ENCODE measurements around the gene SASH1. TPM values are rescaled to one million over a fixed set of nuclear protein-coding genes. Genes with fewer than 3 reads are reported as not detected.

SASH1 gene
- total RNA-seq, 1 experiment from 2014 or later: 6.6 TPM

DNA sequence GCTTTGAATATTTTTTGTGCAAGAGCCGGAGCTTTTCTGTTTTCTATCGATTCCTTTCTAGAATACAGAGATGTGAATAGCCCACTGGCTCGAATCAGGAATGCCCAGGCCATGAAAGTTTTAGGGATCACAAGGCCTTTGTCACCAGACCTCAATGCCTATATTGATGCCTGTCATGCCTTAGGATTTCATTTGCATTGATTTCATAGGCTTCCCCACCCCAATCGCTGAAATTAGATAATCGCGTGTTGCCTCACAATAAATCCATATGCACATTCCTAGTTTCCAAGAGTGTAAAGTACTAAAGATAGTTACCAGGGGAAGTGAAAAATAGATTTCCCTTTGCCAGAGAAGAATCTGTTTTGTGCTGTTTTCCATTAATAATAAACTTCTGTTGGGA is 150.8 kb downstream of the SASH1 start:
- in situ Hi-C loops (cut with HindIII; ENCODE audit: low pct_unique_long_range_greater_than_20kb, low sequenced_read_pairs): no loop called here
- no TSS peak for BruUV-seq (replicated peaks)
- no peaks in the 10 kb centered on the region for H3K9me3 ChIP-seq (ENCODE audit: control insufficient read depth, insufficient read depth, low read depth, low read length)
- ChIA-PET POLR2A (no interaction called here), CTCF (interaction anchor here (0.6 kb wide), 1 partner anchor 158 kb away, joined by 9 read pairs; no protein-coding TSS in a partner anchor)
- DNase-seq (ENCODE audit: low read depth, low spot score) (no peak), ATAC-seq (no peak)
- TF ChIP-seq TCF7L2 (IDR thresholded peaks at IDR 0.05; ENCODE audit: low read depth, low read length) (no peak), SIN3A (IDR thresholded peaks at IDR 0.05; ENCODE audit: borderline replicate concordance, insufficient read depth, low read depth, low read length) (no peak), POLR2AphosphoS5 (IDR thresholded peaks at IDR 0.05; ENCODE audit: low read depth, low read length) (no peak)
- TF ChIP-seq, protein P1, sequence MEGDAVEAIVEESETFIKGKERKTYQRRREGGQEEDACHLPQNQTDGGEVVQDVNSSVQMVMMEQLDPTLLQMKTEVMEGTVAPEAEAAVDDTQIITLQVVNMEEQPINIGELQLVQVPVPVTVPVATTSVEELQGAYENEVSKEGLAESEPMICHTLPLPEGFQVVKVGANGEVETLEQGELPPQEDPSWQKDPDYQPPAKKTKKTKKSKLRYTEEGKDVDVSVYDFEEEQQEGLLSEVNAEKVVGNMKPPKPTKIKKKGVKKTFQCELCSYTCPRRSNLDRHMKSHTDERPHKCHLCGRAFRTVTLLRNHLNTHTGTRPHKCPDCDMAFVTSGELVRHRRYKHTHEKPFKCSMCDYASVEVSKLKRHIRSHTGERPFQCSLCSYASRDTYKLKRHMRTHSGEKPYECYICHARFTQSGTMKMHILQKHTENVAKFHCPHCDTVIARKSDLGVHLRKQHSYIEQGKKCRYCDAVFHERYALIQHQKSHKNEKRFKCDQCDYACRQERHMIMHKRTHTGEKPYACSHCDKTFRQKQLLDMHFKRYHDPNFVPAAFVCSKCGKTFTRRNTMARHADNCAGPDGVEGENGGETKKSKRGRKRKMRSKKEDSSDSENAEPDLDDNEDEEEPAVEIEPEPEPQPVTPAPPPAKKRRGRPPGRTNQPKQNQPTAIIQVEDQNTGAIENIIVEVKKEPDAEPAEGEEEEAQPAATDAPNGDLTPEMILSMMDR (IDR thresholded peaks at IDR 0.05): no peak
- TF ChIP-seq, protein P2, sequence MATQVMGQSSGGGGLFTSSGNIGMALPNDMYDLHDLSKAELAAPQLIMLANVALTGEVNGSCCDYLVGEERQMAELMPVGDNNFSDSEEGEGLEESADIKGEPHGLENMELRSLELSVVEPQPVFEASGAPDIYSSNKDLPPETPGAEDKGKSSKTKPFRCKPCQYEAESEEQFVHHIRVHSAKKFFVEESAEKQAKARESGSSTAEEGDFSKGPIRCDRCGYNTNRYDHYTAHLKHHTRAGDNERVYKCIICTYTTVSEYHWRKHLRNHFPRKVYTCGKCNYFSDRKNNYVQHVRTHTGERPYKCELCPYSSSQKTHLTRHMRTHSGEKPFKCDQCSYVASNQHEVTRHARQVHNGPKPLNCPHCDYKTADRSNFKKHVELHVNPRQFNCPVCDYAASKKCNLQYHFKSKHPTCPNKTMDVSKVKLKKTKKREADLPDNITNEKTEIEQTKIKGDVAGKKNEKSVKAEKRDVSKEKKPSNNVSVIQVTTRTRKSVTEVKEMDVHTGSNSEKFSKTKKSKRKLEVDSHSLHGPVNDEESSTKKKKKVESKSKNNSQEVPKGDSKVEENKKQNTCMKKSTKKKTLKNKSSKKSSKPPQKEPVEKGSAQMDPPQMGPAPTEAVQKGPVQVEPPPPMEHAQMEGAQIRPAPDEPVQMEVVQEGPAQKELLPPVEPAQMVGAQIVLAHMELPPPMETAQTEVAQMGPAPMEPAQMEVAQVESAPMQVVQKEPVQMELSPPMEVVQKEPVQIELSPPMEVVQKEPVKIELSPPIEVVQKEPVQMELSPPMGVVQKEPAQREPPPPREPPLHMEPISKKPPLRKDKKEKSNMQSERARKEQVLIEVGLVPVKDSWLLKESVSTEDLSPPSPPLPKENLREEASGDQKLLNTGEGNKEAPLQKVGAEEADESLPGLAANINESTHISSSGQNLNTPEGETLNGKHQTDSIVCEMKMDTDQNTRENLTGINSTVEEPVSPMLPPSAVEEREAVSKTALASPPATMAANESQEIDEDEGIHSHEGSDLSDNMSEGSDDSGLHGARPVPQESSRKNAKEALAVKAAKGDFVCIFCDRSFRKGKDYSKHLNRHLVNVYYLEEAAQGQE (IDR thresholded peaks at IDR 0.05; ENCODE audit: insufficient read depth in 1 of 2, low read depth in 2 of 2, low read length in 1 of 2): no peak
- intact Hi-C loops (cut with micrococcal nuclease; ENCODE audit: unreplicated experiment): no loop called here
- H3K27ac ChIP-seq (ENCODE audit: low read length): no peak overlapping the region
- no peaks in the 10 kb centered on the region for H3K27me3 ChIP-seq (ENCODE audit: control insufficient read depth, insufficient read depth, low read length)
- no peaks in the 10 kb centered on the region for H3K36me3 ChIP-seq (ENCODE audit: control insufficient read depth, insufficient read depth, low read length)
- no peaks in the 10 kb centered on the region for H3K4me1 ChIP-seq (ENCODE audit: control insufficient read depth, insufficient read depth, low read length)
- H3K4me3 ChIP-seq (ENCODE audit: low read depth in 2 of 2, low read length in 2 of 2): no peak overlapping the region

DNA sequence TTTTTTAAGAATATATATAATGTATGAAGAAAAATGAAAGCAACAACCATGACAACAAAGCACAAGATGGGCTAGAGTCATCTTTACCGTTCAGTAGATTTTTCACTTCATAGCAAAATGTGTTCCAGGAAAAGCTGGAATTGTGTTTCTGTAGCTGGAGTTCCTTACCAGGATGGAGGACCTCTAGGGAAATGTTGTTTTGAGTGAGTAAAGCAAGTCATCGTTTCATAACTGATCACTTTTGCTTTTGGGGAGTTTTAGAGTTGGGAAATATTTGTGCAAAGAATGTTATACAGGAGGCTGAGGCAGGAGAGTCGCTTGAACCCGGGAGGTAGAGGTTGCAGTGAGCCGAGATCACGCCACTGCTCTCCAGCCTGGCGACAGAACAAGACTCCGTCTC is 151.6 kb downstream of the SASH1 start:
- no TSS peak for BruUV-seq (replicated peaks)
- no peak overlapping the region for H3K4me3 ChIP-seq (ENCODE audit: low read depth in 2 of 2, low read length in 2 of 2)
- H3K4me1 ChIP-seq (ENCODE audit: control insufficient read depth, insufficient read depth, low read length): no peaks in the 10 kb centered on the region
- CTCF ChIA-PET: no interaction called here
- intact Hi-C loops (cut with micrococcal nuclease; ENCODE audit: unreplicated experiment): no loop called here
- TF ChIP-seq POLR2AphosphoS5 (IDR thresholded peaks at IDR 0.05; ENCODE audit: low read depth, low read length) (no peak), TCF7L2 (IDR thresholded peaks at IDR 0.05; ENCODE audit: low read depth, low read length) (no peak), SIN3A (IDR thresholded peaks at IDR 0.05; ENCODE audit: borderline replicate concordance, insufficient read depth, low read depth, low read length) (no peak)
- TF ChIP-seq, protein P1 (IDR thresholded peaks at IDR 0.05): no peak
- TF ChIP-seq, protein P2 (IDR thresholded peaks at IDR 0.05; ENCODE audit: insufficient read depth in 1 of 2, low read depth in 2 of 2, low read length in 1 of 2): no peak
- H3K27ac ChIP-seq (ENCODE audit: low read length): no peak overlapping the region
- no peaks in the 10 kb centered on the region for H3K36me3 ChIP-seq (ENCODE audit: control insufficient read depth, insufficient read depth, low read length)
- ATAC-seq (no peak), DNase-seq (ENCODE audit: low read depth, low spot score) (no peak)
- no peaks in the 10 kb centered on the region for H3K9me3 ChIP-seq (ENCODE audit: control insufficient read depth, insufficient read depth, low read depth, low read length)
- in situ Hi-C loops (cut with HindIII; ENCODE audit: low pct_unique_long_range_greater_than_20kb, low sequenced_read_pairs): no loop called here
- POLR2A ChIA-PET: no interaction called here
- H3K27me3 ChIP-seq (ENCODE audit: control insufficient read depth, insufficient read depth, low read length): no peaks in the 10 kb centered on the region
